ENCODE measurements around the gene DNAH3.
"Not testable (repeated sequence)": the region's sequence is repeated elsewhere in the genome, so short reads cannot be mapped to it uniquely, and the experiment has no call there.

Gene DNAH3

DNA sequence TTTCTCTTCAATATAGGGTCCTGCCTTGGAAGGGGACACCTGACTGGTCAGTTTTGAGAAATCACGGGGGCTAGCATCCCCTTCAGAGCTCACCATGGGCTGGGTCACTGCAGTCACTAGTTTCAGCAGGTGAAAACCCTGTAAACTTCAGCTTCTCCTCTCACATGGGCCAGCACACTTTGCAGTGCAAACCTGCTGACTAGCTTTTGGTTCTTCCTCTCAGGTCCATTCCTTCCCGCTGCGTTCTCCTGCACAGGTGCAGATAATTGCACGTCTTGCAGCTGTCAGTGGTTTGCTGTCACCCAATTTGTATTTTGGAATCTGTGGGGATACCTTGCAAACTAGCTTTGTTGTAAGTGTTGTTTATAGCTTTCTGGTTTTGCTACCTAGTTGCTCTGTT is 154.9 kb downstream of the DNAH3 start:
- TF ChIP-seq, protein P1, sequence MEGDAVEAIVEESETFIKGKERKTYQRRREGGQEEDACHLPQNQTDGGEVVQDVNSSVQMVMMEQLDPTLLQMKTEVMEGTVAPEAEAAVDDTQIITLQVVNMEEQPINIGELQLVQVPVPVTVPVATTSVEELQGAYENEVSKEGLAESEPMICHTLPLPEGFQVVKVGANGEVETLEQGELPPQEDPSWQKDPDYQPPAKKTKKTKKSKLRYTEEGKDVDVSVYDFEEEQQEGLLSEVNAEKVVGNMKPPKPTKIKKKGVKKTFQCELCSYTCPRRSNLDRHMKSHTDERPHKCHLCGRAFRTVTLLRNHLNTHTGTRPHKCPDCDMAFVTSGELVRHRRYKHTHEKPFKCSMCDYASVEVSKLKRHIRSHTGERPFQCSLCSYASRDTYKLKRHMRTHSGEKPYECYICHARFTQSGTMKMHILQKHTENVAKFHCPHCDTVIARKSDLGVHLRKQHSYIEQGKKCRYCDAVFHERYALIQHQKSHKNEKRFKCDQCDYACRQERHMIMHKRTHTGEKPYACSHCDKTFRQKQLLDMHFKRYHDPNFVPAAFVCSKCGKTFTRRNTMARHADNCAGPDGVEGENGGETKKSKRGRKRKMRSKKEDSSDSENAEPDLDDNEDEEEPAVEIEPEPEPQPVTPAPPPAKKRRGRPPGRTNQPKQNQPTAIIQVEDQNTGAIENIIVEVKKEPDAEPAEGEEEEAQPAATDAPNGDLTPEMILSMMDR (IDR thresholded peaks at IDR 0.05; ENCODE audit: low read depth, low read length, missing control alignments): no peak
- DNase-seq (ENCODE audit: low read depth): no peak
- in situ Hi-C loops (cut with HindIII; ENCODE audit: low sequenced_read_pairs): no loop called here
- no peak overlapping the region for H3K4me3 ChIP-seq (ENCODE audit: low read depth, low read length)

DNA sequence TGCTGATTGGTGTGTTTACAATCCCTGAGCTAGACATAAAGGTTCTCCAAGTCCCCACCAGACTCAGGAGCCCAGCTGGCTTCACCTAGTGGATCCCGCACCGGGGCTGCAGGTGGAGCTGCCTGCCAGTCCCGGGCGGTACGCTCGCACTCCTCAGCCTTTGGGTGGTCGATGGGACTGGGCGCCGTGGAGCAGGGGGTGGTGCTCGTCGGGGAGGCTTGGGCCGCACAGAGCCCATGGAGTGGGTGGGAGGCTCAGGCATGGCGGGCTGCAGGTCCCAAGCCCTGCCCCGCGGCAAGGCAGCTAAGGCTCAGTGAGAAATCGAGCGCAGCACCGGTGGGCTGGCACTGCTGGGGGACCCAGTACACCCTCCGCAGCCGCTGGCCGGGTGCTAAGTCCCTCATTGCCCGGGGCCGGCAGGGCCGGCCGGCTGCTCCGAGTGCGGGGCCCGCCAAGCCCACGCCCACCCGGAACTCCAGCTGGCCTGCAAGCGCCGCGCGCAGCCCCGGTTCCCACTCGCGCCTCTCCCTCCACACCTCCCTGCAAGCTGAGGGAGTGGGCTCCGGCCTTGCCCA is 161.1 kb downstream of the DNAH3 start:
- DNase-seq (ENCODE audit: low read depth); H3K4me3 ChIP-seq (ENCODE audit: low read depth, low read length); in situ Hi-C loops (cut with HindIII; ENCODE audit: low sequenced_read_pairs): not testable (repeated sequence)

DNA sequence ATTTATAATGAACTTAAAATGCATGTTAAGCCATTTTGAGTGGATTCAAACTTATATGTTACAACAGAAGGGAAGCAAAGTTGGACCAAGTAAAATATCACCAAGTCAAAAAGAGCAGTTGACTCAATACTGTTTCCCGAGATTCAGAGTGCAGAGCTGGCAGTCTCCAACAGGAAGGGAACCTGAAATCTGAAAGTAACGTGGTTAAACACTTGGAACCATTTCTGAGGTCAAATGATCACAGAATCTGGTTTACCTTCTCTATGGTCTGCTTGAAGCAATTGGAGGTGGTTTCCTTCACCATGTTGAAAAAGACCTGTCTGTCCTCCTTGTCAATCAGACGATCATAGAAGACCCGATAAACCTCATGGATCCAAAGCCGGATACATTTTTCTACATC is 163.6 kb downstream of the DNAH3 start:
- in situ Hi-C loops (cut with HindIII; ENCODE audit: low sequenced_read_pairs): no loop called here
- no peak for DNase-seq (ENCODE audit: low read depth)
- no peak overlapping the region for H3K4me3 ChIP-seq (ENCODE audit: low read depth, low read length)
- TF ChIP-seq, protein P1 (IDR thresholded peaks at IDR 0.05; ENCODE audit: low read depth, low read length, missing control alignments): no peak

DNA sequence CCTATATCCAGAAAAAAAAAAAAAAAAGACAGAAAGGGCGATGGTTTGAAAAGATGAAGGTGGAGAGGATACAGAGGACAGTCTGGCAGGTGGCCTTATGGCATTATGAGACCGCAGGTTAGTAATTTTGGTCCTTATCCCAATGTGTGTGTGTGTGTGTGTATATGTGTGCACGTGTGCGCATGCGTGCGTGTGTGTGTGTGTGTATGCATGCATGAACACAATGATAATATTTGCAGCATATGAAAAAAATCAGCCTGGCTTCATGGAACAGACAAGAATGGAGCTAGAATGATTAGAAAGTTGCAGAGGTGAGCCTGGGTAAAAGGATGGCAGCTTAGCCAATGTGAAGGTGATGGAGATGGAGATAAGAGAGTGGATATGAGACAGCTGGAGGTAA is 166.6 kb downstream of the DNAH3 start:
- no peak for DNase-seq (ENCODE audit: low read depth)
- no peak overlapping the region for H3K4me3 ChIP-seq (ENCODE audit: low read depth, low read length)
- in situ Hi-C loops (cut with HindIII; ENCODE audit: low sequenced_read_pairs): no loop called here
- TF ChIP-seq, protein P1 (IDR thresholded peaks at IDR 0.05; ENCODE audit: low read depth, low read length, missing control alignments): no peak

DNA sequence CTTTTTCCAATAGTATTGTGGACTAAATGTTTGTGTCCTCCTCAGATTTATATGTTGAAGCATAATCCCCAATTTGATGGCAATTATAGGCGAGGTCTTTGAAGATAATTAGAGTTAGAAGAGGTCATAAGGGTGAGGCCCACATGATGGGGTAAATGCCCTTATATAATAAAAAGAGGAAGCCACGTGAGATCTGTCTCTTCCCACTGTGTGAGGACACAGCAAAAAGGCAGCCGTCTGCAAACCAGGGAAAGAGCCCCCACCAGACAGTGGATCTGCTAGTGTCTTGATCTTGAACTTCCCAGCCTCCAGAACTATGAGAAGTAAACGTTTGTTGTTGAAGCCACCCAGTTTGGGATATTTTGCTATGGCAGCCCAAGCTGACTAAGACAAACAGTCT is 174.1 kb downstream of the DNAH3 start:
- TF ChIP-seq, protein P1 (IDR thresholded peaks at IDR 0.05; ENCODE audit: low read depth, low read length, missing control alignments): no peak
- no peak overlapping the region for H3K4me3 ChIP-seq (ENCODE audit: low read depth, low read length)
- no peak for DNase-seq (ENCODE audit: low read depth)
- in situ Hi-C loops (cut with HindIII; ENCODE audit: low sequenced_read_pairs): no loop called here

DNA sequence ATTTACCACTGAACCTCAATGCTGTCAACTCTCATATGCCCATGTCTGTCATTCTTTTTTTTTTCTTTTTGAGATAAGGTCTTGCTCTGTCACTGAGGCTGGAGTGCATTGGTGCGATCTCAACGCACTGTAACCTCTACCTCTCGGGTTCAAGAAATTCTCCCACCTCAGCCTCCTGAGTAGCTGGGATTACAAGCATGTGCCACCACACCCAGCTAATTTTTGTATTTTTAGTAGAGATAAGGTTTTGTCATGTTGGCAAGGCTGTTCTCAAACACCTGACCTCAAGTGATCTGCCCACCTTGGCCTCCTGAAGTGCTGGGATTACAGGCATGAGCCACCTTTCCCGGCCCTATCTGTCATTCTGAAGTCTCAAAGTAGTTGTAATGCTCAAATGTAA is 177.4 kb downstream of the DNAH3 start:
- in situ Hi-C loops (cut with HindIII; ENCODE audit: low sequenced_read_pairs); DNase-seq (ENCODE audit: low read depth); H3K4me3 ChIP-seq (ENCODE audit: low read depth, low read length): not testable (repeated sequence)

DNA sequence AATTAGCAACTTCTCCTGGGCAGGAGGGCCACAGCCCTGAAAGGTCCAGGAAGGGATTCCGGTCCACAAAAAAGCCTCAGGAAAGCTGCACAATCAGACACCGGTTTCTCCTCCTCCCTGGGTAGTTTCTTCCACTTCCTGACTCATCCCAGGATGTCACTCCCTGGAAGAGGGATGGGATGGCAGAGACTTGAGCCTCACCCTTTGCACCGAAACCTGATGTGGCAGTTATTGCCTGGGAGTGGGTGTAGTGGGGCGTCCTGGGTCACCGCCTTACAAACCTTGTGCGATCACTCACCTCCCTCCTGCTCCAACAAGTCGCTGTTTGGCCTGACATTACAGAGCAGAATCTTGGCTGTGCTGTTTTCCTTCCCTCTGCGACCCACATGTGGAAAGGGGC is 179.2 kb downstream of the DNAH3 start:
- in situ Hi-C loops (cut with HindIII; ENCODE audit: low sequenced_read_pairs): no loop called here
- H3K4me3 ChIP-seq (ENCODE audit: low read depth, low read length): no peak overlapping the region
- no peak for DNase-seq (ENCODE audit: low read depth)
- TF ChIP-seq, protein P1 (IDR thresholded peaks at IDR 0.05; ENCODE audit: low read depth, low read length, missing control alignments): no peak

DNA sequence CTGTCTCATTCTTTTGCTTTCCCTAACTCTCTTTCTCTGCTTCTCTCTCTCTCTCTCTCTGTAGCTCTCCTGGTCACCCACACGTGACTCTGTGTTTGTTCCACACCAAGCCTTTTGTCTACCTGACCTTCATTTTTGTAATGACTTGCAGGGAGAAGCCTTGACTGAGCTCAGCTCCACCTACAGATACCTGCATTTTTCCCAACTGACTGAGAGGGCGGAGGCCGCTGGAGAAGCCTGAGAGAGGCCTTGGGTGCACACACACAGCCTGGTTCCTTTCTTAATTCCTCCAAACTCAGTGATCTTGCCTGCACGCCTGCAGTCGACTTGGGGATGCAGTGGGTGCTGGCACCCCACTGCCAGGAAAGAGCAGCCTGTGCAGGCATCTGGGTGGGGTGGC is 181.3 kb downstream of the DNAH3 start:
- no peak overlapping the region for H3K4me3 ChIP-seq (ENCODE audit: low read depth, low read length)
- TF ChIP-seq, protein P1 (IDR thresholded peaks at IDR 0.05; ENCODE audit: low read depth, low read length, missing control alignments): no peak
- no peak for DNase-seq (ENCODE audit: low read depth)
- in situ Hi-C loops (cut with HindIII; ENCODE audit: low sequenced_read_pairs): no loop called here

Measured in astrocyte of the cerebellum (primary cell).